HG02943 (cell line): ENCODE measurements around the gene SIRPA.

Source experiments
- ATAC-seq: cut with Tn5 transposase; IDR thresholded peaks from one replicate; pipeline ENCODE4 v1.9.1; 2021; ENCODE audit warnings: mild to moderate bottlenecking, low read depth, moderate library complexity; ENCODE audit not compliant: unreplicated experiment

Gene SIRPA

DNA sequence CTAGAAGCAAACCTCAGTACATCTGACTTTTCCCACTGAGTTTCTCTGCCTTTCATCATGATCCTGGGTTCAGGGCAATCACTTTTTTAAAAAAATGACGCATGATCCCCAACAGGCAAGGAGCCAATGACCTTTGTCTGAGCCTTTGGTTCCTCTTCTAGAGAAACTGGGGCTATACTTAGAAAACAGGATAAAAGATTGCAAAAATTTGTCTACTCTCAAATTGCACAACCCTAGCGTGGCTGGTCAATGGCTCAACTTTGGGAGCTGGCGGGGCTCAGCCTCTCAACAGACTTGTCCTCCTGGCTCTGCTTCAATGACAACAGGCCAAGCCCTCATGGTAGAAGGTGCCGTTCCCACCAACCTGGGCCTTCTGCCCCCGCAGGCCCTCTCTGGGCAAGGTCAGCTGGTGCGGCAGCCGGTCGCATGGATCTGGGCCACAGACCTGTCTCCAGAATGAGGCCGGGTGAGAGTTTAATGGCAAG lies 50.0 kb downstream of the SIRPA start:
- ATAC-seq, result no peak

GRCh38 chr20:1945660-1946059 lies 50.5 kb downstream of the SIRPA start:
- no peak for ATAC-seq

- ATAC-seq, result no peak
These were observed 51.2 kb downstream of the SIRPA start for GRCh38 chr20:1946442-1946761.

DNA sequence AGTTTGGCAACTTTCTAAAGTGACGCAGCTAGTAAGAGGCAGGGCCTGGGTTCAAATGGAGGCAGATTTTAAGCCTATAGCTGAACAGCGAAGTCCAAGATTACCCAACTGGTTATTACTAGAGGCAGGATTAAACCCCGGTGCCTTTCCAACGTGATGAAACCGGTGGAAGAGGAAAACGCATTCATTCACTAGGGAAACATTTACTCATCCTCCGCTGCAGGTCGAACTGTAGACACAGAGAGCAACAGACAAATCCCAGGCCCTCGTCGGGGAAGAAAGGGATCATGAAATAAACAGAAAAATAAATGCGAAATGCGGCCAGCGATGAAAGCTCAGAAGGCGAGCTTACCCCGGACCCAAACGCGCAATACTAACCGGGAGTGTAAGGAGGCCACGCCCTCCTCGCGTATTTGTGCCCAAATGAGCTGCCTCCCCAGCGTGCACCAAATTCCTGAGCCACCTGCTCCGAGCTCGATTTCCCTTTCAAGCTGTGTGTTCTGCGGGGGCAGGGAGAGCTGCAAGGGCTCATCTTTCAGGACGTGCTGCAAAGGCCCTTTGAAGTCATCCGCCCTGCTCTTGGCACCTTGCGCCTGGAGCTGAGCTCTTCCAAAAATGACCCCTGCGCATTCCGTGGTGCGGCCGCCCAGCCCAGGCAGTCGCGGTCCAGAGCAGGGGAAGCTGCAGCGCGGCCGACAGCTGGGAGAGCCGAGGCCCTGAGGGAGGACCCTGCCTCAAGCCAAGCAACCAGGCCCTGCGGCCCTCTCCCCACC lies 51.7 kb downstream of the SIRPA start:
- ATAC-seq, result no peak

DNA sequence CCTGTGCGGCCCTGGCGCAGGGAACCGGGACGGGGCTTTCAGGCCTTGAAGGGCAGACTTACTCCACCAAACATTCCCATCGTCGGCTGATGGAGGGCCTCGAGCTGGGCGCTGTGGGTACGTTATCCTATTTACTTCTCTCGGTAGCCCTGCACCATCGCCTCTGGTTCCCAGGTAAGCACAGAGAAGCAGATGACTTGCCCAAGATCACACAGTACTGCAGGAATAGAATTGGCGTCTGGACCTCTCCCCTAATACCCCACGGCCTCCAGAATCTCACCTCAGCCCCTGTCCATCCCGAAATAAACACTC lies 52.3 kb downstream of the SIRPA start:
- ATAC-seq, result no peak

DNA sequence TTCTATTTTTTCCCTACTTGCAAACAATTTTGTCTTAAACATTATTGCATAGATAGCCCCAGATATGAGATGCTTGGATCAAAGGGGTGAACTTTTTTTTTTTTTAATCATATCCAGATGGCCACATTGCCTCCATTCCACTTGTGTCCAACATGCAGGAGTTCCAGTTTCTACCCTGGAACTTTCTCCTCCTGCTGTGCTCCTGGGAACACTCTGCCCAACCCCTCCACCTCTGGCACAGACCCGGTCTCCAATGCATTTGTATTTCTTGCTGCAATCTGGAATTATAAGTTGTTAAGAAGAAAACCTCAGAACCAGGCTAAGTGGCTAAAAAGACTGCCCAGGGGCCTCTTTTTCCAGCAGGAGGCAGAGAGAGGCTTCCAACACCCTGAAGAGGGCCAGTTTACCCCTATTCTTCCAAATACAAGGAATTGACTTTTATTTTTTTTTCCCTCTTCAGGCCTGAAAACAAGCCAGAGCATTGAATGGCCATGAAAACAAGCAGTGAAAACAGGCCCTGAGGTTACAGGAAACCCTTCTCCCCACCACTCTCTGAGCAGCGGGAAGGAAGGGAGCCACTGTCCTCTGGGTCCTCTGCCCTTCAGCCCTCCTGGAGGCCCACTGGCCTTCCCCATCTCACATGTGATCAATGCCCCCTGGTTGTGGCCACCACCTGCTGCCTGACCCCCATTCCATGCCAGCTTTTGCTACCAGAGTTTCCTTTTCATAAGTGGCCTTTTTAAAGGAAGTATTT lies 54.3 kb downstream of the SIRPA start:
- ATAC-seq, result no peak

DNA sequence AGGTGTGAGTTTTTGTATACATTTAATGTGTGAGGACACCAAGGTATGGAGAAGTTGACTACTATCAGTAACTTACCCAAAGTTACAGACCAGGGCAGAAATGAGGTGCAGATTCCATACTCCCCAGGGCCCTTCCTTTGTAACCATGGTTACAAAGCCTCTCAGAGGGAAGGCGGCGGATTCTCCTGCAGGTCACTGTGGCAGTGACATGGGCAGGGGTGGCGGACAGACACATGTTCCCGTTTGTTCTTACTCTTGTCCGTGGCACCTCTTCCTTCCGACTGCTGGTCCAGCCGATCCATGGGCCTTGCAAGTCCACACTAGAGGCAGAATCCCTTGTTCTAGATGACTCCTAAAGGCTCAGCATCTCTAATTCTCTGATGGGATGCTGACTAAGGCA lies 55.6 kb downstream of the SIRPA start:
- ATAC-seq, result no peak

DNA sequence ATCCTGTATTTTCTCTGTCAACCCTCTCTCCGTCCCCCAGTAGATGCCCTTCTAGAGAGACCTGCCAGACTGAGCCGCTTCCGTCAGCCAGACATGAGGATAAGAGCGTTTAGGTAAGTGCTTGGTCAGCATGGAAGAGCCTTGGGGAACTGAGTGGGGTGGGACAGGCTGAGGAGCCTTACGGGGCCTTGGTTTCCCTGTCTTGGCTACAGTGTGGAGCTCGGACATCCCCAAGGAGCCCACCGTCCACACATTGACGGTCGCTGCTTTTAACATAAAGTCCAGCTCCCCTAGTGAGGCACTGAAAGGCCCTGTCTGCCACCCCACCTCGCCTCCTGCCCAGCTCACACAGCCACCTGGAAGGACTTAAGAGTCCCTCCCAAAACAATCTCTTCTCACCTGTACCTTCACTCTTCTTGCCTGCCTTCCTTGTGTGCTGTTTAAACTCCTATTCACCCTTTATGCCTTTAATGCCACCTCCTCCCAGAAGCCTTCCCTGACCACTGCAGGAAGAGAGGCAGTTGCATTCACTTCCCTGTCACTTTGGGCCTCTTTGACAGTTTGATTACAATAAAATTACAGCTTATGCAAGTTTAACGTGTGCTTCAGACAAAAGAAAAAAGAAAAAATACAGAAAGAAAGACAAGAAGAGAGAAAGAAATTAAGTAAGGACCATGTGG lies 56.4 kb downstream of the SIRPA start:
- no peak for ATAC-seq

DNA sequence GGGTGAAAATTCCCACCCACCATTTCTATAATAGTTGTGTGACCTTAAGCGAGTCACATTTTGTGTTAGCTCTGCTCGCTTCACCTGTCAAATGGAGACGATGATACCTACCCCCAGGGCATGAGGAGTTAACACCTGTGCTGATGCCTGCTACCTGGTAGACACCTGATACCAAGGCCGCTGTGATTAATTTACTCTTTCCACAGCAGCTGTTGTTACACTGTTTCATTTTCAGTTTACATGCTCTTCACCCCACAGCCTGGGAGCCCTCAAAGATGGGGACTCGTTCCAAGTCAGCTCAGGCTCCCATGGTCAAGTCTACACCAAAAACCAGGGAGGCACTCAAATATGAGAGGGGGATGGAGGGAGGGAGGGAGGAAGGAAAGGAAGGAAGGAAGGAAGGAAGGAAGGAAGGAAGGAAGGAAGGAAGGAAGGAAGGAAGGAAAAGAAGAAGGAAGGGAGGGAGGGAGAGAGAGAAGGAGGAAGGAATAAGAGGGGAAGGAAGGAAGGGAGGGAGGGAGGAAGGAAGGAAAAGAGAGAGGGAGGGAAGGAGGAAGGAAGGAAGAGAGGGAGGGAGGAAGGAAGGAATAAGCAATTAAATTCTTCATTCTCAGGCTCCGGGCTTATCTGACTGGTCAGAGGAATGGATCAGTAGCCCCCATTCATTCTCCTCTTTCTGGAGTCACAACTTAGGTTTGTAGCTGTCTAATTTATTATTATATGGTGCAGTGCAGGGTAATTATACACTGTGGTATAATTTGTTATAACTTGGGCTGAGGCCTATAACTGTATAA lies 57.7 kb downstream of the SIRPA start:
- ATAC-seq, result no peak

- ATAC-seq, result no peak
These were observed 58.4 kb downstream of the SIRPA start for GRCh38 chr20:1953621-1954020.

DNA sequence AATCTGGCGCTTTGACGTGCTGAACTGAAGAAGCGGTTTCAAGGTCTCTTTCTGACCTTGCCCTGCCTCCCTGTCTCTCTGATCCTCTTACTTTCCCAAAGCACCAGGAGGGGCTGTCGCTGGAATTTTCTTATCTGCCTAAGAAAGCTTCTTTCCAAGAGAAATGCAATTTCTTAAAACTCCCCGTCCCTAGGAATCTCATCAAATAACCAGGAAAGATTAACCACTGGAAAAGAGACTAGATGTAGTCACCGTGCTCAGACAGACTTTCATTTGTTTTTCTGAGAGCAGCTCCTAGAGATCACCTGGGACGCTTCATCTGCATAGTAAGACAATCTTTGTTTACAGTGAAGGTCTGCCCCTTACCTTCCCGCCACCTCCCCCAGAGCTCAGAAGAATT lies 60.0 kb downstream of the SIRPA start:
- ATAC-seq, result no peak

- ATAC-seq, result no peak
These were observed 63.2 kb downstream of the SIRPA start for GRCh38 chr20:1958426-1958825.

GRCh38 chr20:1959156-1959555 lies 63.9 kb downstream of the SIRPA start:
- no peak for ATAC-seq

GRCh38 chr20:1961374-1961773 lies 66.2 kb downstream of the SIRPA start:
- ATAC-seq, result no peak

- ATAC-seq, result no peak
These were observed 68.9 kb downstream of the SIRPA start for GRCh38 chr20:1964061-1964460.

DNA sequence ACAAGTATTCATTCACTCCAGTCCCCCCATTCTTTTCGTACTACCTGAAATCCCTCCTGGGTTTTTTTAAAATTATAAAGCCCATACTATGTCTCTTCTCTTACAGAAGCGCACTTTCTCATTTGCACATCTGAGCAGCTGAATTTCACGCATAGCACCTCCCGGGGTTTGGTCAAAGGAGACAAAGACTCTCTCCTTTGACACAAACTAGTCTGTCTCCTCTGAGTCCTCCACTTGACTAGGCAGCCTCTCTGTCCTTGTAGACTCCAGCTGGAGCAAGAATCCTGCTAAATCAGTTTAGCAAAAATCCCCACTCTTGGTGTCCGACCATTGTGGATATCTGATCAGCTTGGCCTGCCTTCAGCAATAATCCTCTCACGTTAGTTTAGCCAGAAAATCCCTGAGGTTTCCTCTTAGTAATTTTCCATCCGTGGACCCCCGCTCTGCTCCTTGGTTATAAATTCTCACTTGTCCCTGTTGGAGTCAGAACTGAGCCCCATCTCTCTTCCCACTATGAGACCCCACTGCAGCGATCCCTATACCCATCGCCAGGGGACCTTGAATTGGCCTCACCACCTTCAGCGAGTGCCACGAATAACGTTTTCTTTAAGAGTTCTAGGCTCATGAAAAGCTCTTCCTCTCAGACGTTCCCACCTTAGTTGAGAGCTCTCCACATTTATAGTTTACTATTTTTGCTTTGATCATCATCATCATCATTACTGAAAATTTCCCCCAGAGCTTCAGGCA lies 69.6 kb downstream of the SIRPA start:
- ATAC-seq, result no peak

DNA sequence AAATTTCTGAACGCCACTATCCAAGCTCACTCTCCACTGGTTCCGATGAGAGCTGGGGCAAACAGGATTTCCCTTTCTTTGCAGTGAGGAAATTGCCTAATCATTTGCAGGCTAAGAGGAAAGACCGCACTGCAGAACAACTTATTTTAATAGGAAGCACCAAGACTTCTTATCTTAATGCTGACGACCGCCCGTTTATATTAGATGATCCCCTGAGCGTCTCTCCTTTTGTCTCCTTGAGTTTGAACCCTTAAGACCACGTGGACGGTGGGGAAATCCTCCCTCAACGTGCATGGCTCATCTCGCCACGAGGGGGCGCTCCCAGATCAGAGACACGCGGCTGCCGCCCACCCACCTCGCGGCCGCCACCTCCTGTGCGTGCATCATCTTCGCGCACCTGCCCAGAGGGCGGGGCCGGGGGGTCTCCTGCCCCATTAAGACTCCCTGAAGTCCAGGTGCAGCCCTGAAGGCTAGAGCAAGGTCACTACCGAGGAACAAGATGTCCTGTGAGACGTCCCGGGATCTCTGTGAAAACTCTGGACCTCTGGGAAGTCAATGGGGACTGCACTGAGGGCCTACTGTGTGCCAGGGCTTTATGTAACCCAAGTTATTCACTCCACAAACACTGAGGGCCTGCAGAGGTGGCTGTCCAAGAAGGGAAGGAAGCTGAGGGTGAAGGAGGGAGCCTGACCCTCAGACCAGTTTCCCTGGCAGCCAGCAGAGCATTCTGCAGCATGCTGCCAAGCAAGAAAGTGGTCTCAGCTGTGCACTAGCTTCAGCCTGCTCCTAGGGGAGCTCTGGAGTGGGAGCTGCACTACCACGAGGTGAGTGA lies 70.5 kb downstream of the SIRPA start:
- no peak for ATAC-seq

DNA sequence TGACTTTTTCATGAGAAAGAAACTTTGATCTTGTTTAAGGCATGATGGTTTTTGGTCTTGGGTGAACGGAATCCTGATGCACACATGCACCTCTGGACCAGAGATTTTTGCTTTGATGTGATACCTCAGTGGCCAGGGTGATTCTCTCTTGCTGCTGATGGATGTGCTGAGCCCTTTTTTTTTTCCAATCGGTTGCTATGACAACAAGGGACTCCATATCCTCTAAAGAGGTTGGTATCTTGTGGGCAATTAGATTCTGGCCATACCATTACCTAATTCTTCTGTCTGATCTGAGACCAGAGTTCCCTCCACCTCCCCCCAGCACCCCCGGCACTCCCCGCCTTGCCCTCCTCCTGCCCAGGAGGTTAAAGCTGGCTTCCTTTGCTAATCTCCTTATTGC lies 73.8 kb downstream of the SIRPA start:
- no peak for ATAC-seq

- no peak for ATAC-seq
These were observed 76.8 kb downstream of the SIRPA start for GRCh38 chr20:1971893-1972586.
